Sigmoid colon (tissue), 7 donors: ENCODE data around the gene IL7R. TPM values are rescaled to one million over a fixed set of nuclear protein-coding genes. Genes with fewer than 3 reads are reported as not detected.

Source experiments
- DNase-seq: peaks from one replicate; pipeline ENCODE4 v3.0.0-alpha.2; 2019
- H3K27ac ChIP-seq, 4 donors: fragments of 200-600 bp; sonication (generic); one replicate each; pipeline ENCODE4 v1.5.1; 2016 to 2019; ENCODE audit warnings: mild to moderate bottlenecking in 1 of 4
- H3K27me3 ChIP-seq, 3 donors: fragments of 200-600 bp; sonication (generic); one replicate each; pipeline ENCODE4 v1.5.1; 2019; ENCODE audit warnings: mild to moderate bottlenecking in 1 of 3
- H3K36me3 ChIP-seq, 4 donors: fragments of 200-600 bp; sonication (generic); one replicate each; pipeline ENCODE4 v1.5.1; 2016 to 2019
- H3K4me1 ChIP-seq, 4 donors: fragments of 200-600 bp; sonication (generic); one replicate each; pipeline ENCODE4 v1.5.1; 2017 to 2019
- H3K4me3 ChIP-seq, 4 donors: fragments of 200-600 bp; sonication (generic); one replicate each; pipeline ENCODE4 v1.5.1; 2017 to 2019; ENCODE audit warnings: mild to moderate bottlenecking in 2 of 4, moderate library complexity in 1 of 4
- H3K9me3 ChIP-seq, 4 donors: fragments of 200-600 bp in 3 of 4; sonication (generic) in 3 of 4; one replicate each; pipeline versions ENCODE4 v1.5.1 to v1.6.1; 2013 to 2019
- CTCF ChIP-seq, 4 experiments: fragments of 450-650 bp in 3 of 4; fragments of 200-600 bp in 1 of 4; IDR thresholded peaks; one replicate each; pipeline ENCODE4 v1.5.1; 2016 to 2019; ENCODE audit warnings: antibody characterized with exemption in 4 of 4, mild to moderate bottlenecking in 3 of 4, moderate library complexity in 2 of 4
- EP300 ChIP-seq, 4 donors: sonication (generic); formaldehyde crosslinking; IDR thresholded peaks; one replicate each; pipeline ENCODE4 v1.6.1; 2017; ENCODE audit warnings: antibody characterized with exemption in 4 of 4
- POLR2A ChIP-seq, 2 donors: fragments of 450-650 bp; IDR thresholded peaks; one replicate each; pipeline ENCODE4 v1.6.1; 2016; ENCODE audit warnings: antibody characterized with exemption in 2 of 2, mild to moderate bottlenecking in 2 of 2, moderate library complexity in 2 of 2
- POLR2AphosphoS5 ChIP-seq, 4 donors: sonication (generic); formaldehyde crosslinking; IDR thresholded peaks; one replicate each; pipeline ENCODE4 v1.6.1; 2017; ENCODE audit warnings: antibody characterized with exemption in 4 of 4
- WGBS, 2 donors: extraction: QIAGEN DNeasy Blood & Tissue Kit; methylation state at CpG; one replicate each; pipeline ENCODE4 v1.1.7; 2013; 5-methylcytosine and 5-hydroxymethylcytosine counted together
- intact Hi-C: fragments of 100-400 bp; cut with DNase I; formaldehyde crosslinking; loops from one replicate; pipeline ENCODE4 v1.15.1; 2023
- polyA plus RNA-seq, 3 donors: library from polyadenylated mRNA; stranded (reverse); fragments of 200-250 nt; gene quantifications; one replicate each; pipeline ENCODE4 v1.2.3, GENCODE V29; 2013
- total RNA-seq, 4 donors: library from RNA; depleted of rRNA; stranded (reverse); fragments of >200 nt; gene quantifications; one replicate each; pipeline ENCODE4 v1.1.0, GENCODE V29; 2016
- donor health status: healthy with polysubstance abuse.
- donor health status: Bipolar disorder and iron deficiency.
- donor health status: healthy.

IL7R gene
- total and polyA plus RNA-seq, 7 donors, result 1.4 to 65.8 (median 3.1) TPM

DNA sequence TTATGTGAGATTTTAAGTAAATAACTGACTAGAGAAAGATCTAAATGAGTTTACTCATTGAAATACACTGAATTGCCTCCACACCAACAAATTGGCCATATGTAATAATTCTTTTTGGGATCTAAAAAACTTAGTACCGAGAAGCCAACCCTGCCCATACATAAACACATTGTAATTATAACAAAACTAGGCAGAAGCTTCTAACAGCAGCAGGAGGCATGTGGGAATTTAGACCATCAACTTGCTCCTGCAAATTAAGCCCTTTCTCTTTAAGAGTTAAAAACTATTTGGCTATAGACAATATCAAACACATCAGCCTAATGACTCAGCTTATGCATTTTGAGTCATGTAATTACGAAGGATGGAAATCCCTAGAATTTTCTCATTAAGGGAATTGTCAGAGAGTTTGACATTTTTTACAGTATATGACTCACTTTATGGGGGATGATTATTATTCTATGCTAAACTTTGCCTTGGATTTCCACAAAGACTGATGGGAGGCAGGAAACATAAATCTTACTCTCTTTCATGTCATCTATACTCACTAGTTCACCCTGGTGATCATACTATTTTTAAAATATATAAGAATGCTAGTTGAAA is 1.0 kb downstream of the IL7R start:
- TF ChIP-seq POLR2AphosphoS5 (IDR thresholded peaks at IDR 0.05) (no peak), CTCF (IDR thresholded peaks at IDR 0.05) (no peak), POLR2A (IDR thresholded peaks at IDR 0.05) (no peak), EP300 (IDR thresholded peaks at IDR 0.05) (no peak)
- Histone ChIP-seq H3K9me3 (no peaks in the 10 kb centered on the region), H3K27me3 (no peaks in the 10 kb centered on the region), H3K4me1 (no peaks in the 10 kb centered on the region), H3K36me3 (no peaks in the 10 kb centered on the region), H3K4me3 (no peak overlapping the region), H3K27ac (no peak overlapping the region)
- intact Hi-C loops, result no loop called here
- 41 to 51% methylated on average over 2 of the region's 2 CpGs for WGBS, 2 donors
- no peak for DNase-seq

GRCh38 chr5:35859101-35859661 is 2.5 kb downstream of the IL7R start:
- no peaks in the 10 kb centered on the region for H3K27me3 ChIP-seq
- H3K36me3 ChIP-seq, result no peaks in the 10 kb centered on the region
- H3K4me1 ChIP-seq, result no peaks in the 10 kb centered on the region
- no peak overlapping the region for H3K27ac ChIP-seq
- 55 to 65% methylated on average over 3 of the region's 3 CpGs for WGBS, 2 donors
- TF ChIP-seq CTCF (IDR thresholded peaks at IDR 0.05), result no peak
- H3K9me3 ChIP-seq, result no peaks in the 10 kb centered on the region
- no peak overlapping the region for H3K4me3 ChIP-seq
- intact Hi-C loops, result no loop called here
- DNase-seq, result no peak

- no peaks in the 10 kb centered on the region for H3K9me3 ChIP-seq
- no peak overlapping the region for H3K27ac ChIP-seq
- no peaks in the 10 kb centered on the region for H3K36me3 ChIP-seq
- intact Hi-C loops, result no loop called here
- TF ChIP-seq POLR2AphosphoS5 (IDR thresholded peaks at IDR 0.05) (no peak), POLR2A (IDR thresholded peaks at IDR 0.05) (no peak), CTCF (IDR thresholded peaks at IDR 0.05) (no peak), EP300 (IDR thresholded peaks at IDR 0.05) (no peak)
- H3K4me1 ChIP-seq, result no peaks in the 10 kb centered on the region
- 87 to 95% methylated on average over 1 of the region's 1 CpG for WGBS, 2 donors
- no peaks in the 10 kb centered on the region for H3K27me3 ChIP-seq
- no peak for DNase-seq
- no peak overlapping the region for H3K4me3 ChIP-seq
Observed at GRCh38 chr5:35860686-35861085, 4.0 kb downstream of the IL7R start.

DNA sequence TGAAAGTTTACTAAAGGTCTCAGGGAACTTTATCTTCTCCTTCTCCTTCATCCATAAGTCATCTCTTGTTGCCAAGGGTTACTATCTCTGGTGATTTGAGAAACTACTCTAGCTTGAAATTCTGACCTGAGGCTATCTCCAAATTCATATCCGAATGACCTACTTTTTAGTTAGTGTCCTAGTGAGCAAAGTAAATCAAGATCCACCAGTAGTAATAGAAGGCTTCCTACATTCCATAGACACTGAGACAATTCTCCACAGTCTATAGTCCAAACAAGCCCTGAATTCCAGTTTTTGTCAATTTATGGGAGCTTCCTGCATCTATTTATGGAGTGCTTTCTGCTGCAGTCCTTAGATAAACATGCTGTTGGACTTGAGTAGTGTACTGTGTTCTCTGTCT is 5.0 kb downstream of the IL7R start:
- no peak for DNase-seq
- no peak for TF ChIP-seq POLR2AphosphoS5 (IDR thresholded peaks at IDR 0.05)
- TF ChIP-seq EP300 (IDR thresholded peaks at IDR 0.05), result no peak
- no peak for TF ChIP-seq CTCF (IDR thresholded peaks at IDR 0.05)
- TF ChIP-seq POLR2A (IDR thresholded peaks at IDR 0.05), result no peak
- intact Hi-C loops, result no loop called here
- H3K9me3 ChIP-seq, result no peaks in the 10 kb centered on the region
- H3K4me1 ChIP-seq, result no peaks in the 10 kb centered on the region
- no peak overlapping the region for H3K4me3 ChIP-seq
- 88% methylated on average over 1 of the region's 1 CpG for WGBS, 2 donors
- no peaks in the 10 kb centered on the region for H3K36me3 ChIP-seq
- no peaks in the 10 kb centered on the region for H3K27me3 ChIP-seq
- H3K27ac ChIP-seq, result no peak overlapping the region

GRCh38 chr5:35862126-35862525 is 5.4 kb downstream of the IL7R start:
- H3K36me3 ChIP-seq, result no peaks in the 10 kb centered on the region
- intact Hi-C loops, result no loop called here
- H3K9me3 ChIP-seq, result no peaks in the 10 kb centered on the region
- no peak overlapping the region for H3K27ac ChIP-seq
- H3K27me3 ChIP-seq, result no peaks in the 10 kb centered on the region
- no peak for TF ChIP-seq CTCF (IDR thresholded peaks at IDR 0.05)
- TF ChIP-seq POLR2AphosphoS5 (IDR thresholded peaks at IDR 0.05), result no peak
- no peak for TF ChIP-seq EP300 (IDR thresholded peaks at IDR 0.05)
- no peak for TF ChIP-seq POLR2A (IDR thresholded peaks at IDR 0.05)
- no peak overlapping the region for H3K4me3 ChIP-seq
- no peaks in the 10 kb centered on the region for H3K4me1 ChIP-seq
- 62 to 69% methylated on average over 2 of the region's 2 CpGs for WGBS, 2 donors
- no peak for DNase-seq
